HepG2 (cell line): ENCODE results near the gene TSGA10IP. TPM values are rescaled to one million over a fixed set of nuclear protein-coding genes. Genes with fewer than 3 reads are reported as not detected.

Experiments used
- ATAC-seq: fragments of 200-7000 bp; cut with Tn5 transposase; 3 replicates; pipeline ENCODE4 v1.9.1; 2020; ENCODE audit warnings: mild to moderate bottlenecking, moderate library complexity
- BruUV-seq: library from RNA; stranded (reverse); fragments of 400-500 nt; replicated peaks from 2 replicates; lab custom pipeline; 2021; lab: Mats Ljungman, UMichigan
- CTCF ChIA-PET: fragments of 300-600 bp; formaldehyde crosslinking; extraction: SDS; loops from one replicate; lab custom pipeline; 2021; ENCODE audit warnings: low total read pairs, inconsistent platforms, low intra/inter-chr PET ratio; lab: Yijun Ruan, JAX
- POLR2A ChIA-PET: fragments of 350-600 bp; sonication (Branson Sonifier 250); formaldehyde crosslinking; loops from one replicate; lab custom pipeline; 2020; ENCODE audit warnings: antibody characterized with exemption, inconsistent platforms; lab: Yijun Ruan, JAX
- DNase-seq: peaks from one replicate; pipeline ENCODE4 v3.0.0-alpha.2; 2015; ENCODE audit warnings: low spot score
- FAIRE-seq: peaks from 3 replicates; lab custom pipeline; 2011; peaks lifted over from hg19 to GRCh38; lab: Jason Lieb, UNC
- H2AFZ ChIP-seq: one replicate; pipeline ENCODE4 v1.6.1; 2011; ENCODE audit warnings: low read length, inconsistent platforms
- H3K27ac ChIP-seq: fragments of 300-600 bp; 3 replicates; pipeline ENCODE4 v1.8.0; 2011; ENCODE audit warnings: mixed run types, mild to moderate bottlenecking, mixed read lengths, low read length, inconsistent platforms; ENCODE audit not compliant: insufficient read depth; ENCODE audit errors: extremely low read length
- H3K27me3 ChIP-seq, 2 experiments: fragments of 200-600 bp in 1 of 2; 2 replicates in 1 of 2; 3 replicates in 1 of 2; pipeline versions ENCODE4 v1.6.0 to v1.8.0; 2011; ENCODE audit warnings: low read length in 2 of 2, mild to moderate bottlenecking in 2 of 2, moderate library complexity in 2 of 2, inconsistent platforms in 1 of 2; ENCODE audit not compliant: insufficient read depth in 2 of 2, control insufficient read depth in 1 of 2
- H3K36me3 ChIP-seq, 2 experiments: fragments of 200-600 bp in 1 of 2; replicated peaks in 1 of 2; 2 replicates in 1 of 2; 3 replicates in 1 of 2; pipeline versions ENCODE4 v1.5.1 to v1.8.0; 2011; ENCODE audit warnings: low read length in 2 of 2, inconsistent platforms in 1 of 2; ENCODE audit not compliant: insufficient read depth in 2 of 2, control insufficient read depth in 1 of 2
- H3K4me1 ChIP-seq: 2 replicates; pipeline ENCODE4 v1.5.1; 2012; ENCODE audit warnings: low read length, inconsistent platforms; ENCODE audit not compliant: insufficient read depth
- H3K4me2 ChIP-seq: 2 replicates; pipeline ENCODE4 v1.6.0; 2011; ENCODE audit warnings: low read depth, low read length, inconsistent platforms
- H3K4me3 ChIP-seq, 3 experiments: fragments of 200-600 bp in 1 of 3; sonication (generic), shearing (Covaris generic) in 1 of 3; replicated peaks in 1 of 3; 2 replicates each; pipeline ENCODE4 v1.5.1; 2011 to 2016; ENCODE audit warnings: low read length in 3 of 3, inconsistent platforms in 2 of 3, low read depth in 2 of 3, mild to moderate bottlenecking in 2 of 3, control low read depth in 1 of 3, mixed read lengths in 1 of 3; ENCODE audit not compliant: insufficient read depth in 1 of 3
- H3K79me2 ChIP-seq: one replicate; pipeline ENCODE4 v1.6.1; 2011; ENCODE audit warnings: low read length, inconsistent platforms; ENCODE audit not compliant: insufficient read depth
- H3K9ac ChIP-seq: 2 replicates; pipeline ENCODE4 v1.6.0; 2011; ENCODE audit warnings: mild to moderate bottlenecking, low read depth, low read length, inconsistent platforms; ENCODE audit not compliant: insufficient read depth
- H3K9me3 ChIP-seq: 2 replicates; pipeline ENCODE4 v1.5.1; 2012; ENCODE audit warnings: mild to moderate bottlenecking, low read length
- H4K20me1 ChIP-seq: 2 replicates; pipeline ENCODE4 v1.6.0; 2011; ENCODE audit warnings: inconsistent platforms, mild to moderate bottlenecking, low read length, moderate library complexity; ENCODE audit not compliant: insufficient read depth
- AHR ChIP-seq: IDR thresholded peaks from 2 replicates; pipeline ENCODE4 v1.6.1; 2018; ENCODE audit warnings: missing genetic modification reagents, missing compliant biosample characterization
- CC2D1A ChIP-seq: sonication (generic); formaldehyde crosslinking; IDR thresholded peaks from 2 replicates; pipeline ENCODE4 v1.8.1; 2023; ENCODE audit warnings: mild to moderate bottlenecking, missing genetic modification reagents
- KDM5A ChIP-seq: fragments of 200-600 bp; sonication (generic); IDR thresholded peaks from 2 replicates; pipeline ENCODE4 v1.7.0; 2018; ENCODE audit warnings: antibody characterized with exemption, mild to moderate bottlenecking, low read length, borderline replicate concordance
- RFXAP ChIP-seq: sonication (generic); formaldehyde crosslinking; IDR thresholded peaks from 2 replicates; pipeline ENCODE4 v1.4.0; 2020; ENCODE audit warnings: missing genetic modification reagents, borderline replicate concordance
- TAF1 ChIP-seq: sonication (generic); formaldehyde crosslinking; IDR thresholded peaks from 2 replicates; pipeline ENCODE4 v1.4.0; 2020; ENCODE audit warnings: missing genetic modification reagents
- ZBTB38 ChIP-seq: sonication (generic); formaldehyde crosslinking; IDR thresholded peaks from 2 replicates; pipeline ENCODE4 v1.5.1; 2020; ENCODE audit warnings: mild to moderate bottlenecking, missing genetic modification reagents
- ZMYM4 ChIP-seq: sonication (generic); formaldehyde crosslinking; IDR thresholded peaks from 2 replicates; pipeline ENCODE4 v1.8.1; 2023; ENCODE audit warnings: mild to moderate bottlenecking, missing genetic modification reagents
- ZNF317 ChIP-seq: sonication (generic); formaldehyde crosslinking; IDR thresholded peaks from 2 replicates; pipeline ENCODE4 v1.5.0; 2020; ENCODE audit warnings: mild to moderate bottlenecking, missing genetic modification reagents
- WGBS: methylation state at CpG from one replicate; pipeline ENCODE4 v1.1.6; 2017; ENCODE audit warnings: low lambda C conversion rate; 5-methylcytosine and 5-hydroxymethylcytosine counted together
- in situ Hi-C: cut with HindIII; loops from 2 replicates; pipeline ENCODE4 v1.10.0; 2017; ENCODE audit warnings: low pct_unique_long_range_greater_than_20kb; ENCODE audit not compliant: extremely low pct_ligation_motif_present
- intact Hi-C: fragments of 100-400 bp; cut with micrococcal nuclease; formaldehyde crosslinking; loops from one replicate; pipeline ENCODE4 v1.10.0; 2022; ENCODE audit not compliant: unreplicated experiment
- polyA plus RNA-seq, 8 experiments: library from polyadenylated mRNA; depleted of rRNA in 3 of 8; stranded (reverse) in 7 of 8; unstranded in 1 of 8; fragments of >200 nt; fragmentation: Illumina TruSeq in 4 of 8; extraction: Trizol in 4 of 8; gene quantifications; 2 replicates each; pipeline versions ENCODE4 v1.2.1 to v1.2.3, GENCODE V29; 2011 to 2016; ENCODE audit warnings: low read depth in 4 of 8, missing spikeins in 1 of 8, mixed read lengths in 1 of 8; ENCODE audit not compliant: insufficient read depth in 1 of 8
- total RNA-seq, 5 experiments: library from RNA; depleted of rRNA; stranded (reverse); fragments of >200 nt; fragmentation: Illumina TruSeq; extraction: Trizol; gene quantifications; 2 replicates each; pipeline ENCODE4 v1.2.3, GENCODE V29; 2016; ENCODE audit warnings: low read depth in 1 of 5
- TF ChIP-seq, protein P1 (sequence below): sonication (generic); formaldehyde crosslinking; IDR thresholded peaks from 2 replicates; pipeline ENCODE4 v1.4.0; 2020; ENCODE audit warnings: missing genetic modification reagents
- TF ChIP-seq, protein P2 (sequence below): sonication (generic); formaldehyde crosslinking; IDR thresholded peaks from 2 replicates; pipeline ENCODE4 v1.4.0; 2020; ENCODE audit warnings: mild to moderate bottlenecking, missing genetic modification reagents
- TF ChIP-seq, protein P3 (sequence below): sonication (generic); formaldehyde crosslinking; IDR thresholded peaks from 2 replicates; pipeline ENCODE4 v1.4.0; 2020; ENCODE audit warnings: mild to moderate bottlenecking, missing genetic modification reagents
- TF ChIP-seq, protein P4 (sequence below): sonication (generic); formaldehyde crosslinking; IDR thresholded peaks from 2 replicates; pipeline ENCODE4 v1.9.0; 2021; ENCODE audit warnings: mild to moderate bottlenecking, missing genetic modification reagents

Gene TSGA10IP
- total and polyA plus RNA-seq, 2 of the 13 experiments (the other 11 are each of a cell fraction or from before 2014, with no cell fraction given), result not detected

DNA sequence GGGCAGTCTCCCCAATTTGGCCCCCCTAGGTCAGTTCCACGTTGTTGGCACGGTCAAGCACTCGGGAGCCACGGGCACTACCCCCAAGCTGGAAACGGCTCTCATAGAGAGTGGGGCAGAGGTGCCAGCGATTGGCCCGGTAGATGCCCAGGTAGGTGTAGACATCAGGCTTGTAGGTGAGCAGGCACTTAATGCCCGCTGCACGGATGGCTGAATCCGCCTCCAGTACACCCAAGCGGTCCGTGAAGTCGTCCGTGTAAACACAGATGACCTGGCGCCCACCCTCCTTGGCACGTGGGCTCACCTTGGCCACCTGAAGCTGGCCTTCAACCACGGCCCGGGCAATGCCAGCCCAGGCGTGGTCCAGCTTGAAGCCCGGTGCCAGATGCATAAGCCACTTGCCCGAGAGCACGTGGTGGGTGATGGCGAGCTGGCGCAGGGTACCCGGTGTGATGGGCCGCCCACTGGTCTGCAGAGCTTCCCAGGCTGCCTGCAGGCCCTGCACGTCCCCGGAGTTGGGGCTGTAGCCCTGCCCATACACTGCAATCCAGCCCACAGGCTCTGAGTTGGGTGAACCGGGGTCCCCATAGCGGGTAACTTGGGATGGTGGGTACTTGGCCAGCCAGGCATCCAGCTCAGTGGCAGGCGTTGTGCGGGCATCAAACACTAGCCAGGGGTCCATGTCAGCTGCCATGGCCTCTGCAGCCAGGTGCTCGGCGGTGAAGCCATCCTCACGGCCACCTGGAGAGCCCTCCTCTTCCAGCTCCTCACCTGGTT, 27.7 kb upstream of the TSGA10IP start (continued):
- TF ChIP-seq, protein P1, sequence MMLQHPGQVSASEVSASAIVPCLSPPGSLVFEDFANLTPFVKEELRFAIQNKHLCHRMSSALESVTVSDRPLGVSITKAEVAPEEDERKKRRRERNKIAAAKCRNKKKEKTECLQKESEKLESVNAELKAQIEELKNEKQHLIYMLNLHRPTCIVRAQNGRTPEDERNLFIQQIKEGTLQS, result no peak
- TF ChIP-seq ZBTB38 (peak; percentile 51), RFXAP (no peak), ZNF317 (CRISPR knock-in tag) (no peak), CC2D1A (CRISPR knock-in tag) (no peak)
- TF ChIP-seq, protein P2, sequence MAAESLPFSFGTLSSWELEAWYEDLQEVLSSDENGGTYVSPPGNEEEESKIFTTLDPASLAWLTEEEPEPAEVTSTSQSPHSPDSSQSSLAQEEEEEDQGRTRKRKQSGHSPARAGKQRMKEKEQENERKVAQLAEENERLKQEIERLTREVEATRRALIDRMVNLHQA (CRISPR knock-in tag), result no peak

DNA sequence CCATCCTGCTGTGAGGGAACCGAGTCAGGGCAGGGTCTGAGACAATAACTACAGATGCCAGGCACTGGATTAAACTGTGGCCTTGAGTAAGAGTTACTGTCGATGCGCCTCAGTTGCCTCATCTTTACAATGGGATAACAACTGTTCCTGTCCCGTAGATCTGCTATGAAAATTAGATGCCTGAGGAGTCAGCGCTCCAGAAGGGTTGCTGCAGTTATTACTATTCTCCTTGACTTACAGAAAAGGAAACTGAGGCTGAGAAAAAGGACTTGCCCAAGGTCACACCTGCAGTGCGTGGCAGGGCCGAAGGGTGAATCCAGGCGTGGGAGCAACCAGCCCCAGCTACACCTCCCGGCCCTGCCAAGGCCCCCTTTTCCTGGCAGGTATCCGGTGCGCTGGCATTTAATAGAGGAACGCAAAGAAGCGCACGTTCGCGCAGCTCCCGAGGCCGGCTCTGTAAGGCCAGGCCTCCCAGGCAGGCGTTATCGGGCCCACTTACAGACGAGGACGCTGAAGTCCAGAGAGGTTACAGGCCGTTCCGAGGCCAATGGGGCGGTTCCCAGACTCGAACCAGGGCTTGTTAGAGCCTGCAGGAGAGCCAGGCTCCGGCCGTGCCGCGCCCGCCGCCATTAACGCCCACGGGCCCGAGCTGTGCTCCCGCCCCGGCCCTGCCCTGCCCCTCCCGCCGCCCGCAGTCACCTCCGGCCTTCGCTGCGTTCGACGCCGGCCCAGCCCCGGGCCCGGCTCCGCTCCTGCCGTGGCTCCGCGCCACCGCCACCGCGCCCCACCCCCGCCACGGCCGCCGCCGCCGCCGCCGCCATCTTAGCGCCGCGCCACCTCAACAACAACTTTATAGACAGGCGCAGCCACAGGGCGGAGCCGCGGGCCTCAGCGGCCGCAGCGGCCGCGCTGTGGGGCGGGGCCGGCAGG, 26.8 kb upstream of the TSGA10IP start, which contains the start of gene C11orf68:
C11orf68 (minus strand) TSS at position 852 of the 930 bp plus-strand sequence; CDS start at position 821, 31 bp downstream.
- DNase-seq (no peak), FAIRE-seq (no peak), ATAC-seq (peak; percentile 28)
- POLR2A ChIA-PET, result interaction anchor here (0.8 to 5.0 kb wide), 5 partner anchors 10 to 29 kb away, joined by 3 to 59 read pairs (median 5); partner anchors contain the start of genes CCDC85B, FIBP and FOSL1
- peaks cover 46% of the 10 kb centered on the region for H3K4me1 ChIP-seq
- H3K4me2 ChIP-seq, result peak within 1 kb of the TSS; percentile 93
- peak within 1 kb of the TSS; percentile 98 for H3K9ac ChIP-seq
- CTCF ChIA-PET, result no interaction called here
- no peak within 1 kb of the TSS for H2AFZ ChIP-seq
- no peaks in the 10 kb centered on the region for H4K20me1 ChIP-seq
- no peaks in the 10 kb centered on the region for H3K9me3 ChIP-seq
- in situ Hi-C loops, result no loop called here
- peak within 1 kb of the TSS; percentile 75 for H3K27ac ChIP-seq
- peaks cover 11% of the 10 kb centered on the region for H3K79me2 ChIP-seq
- BruUV-seq, result TSS peak; percentile 80
- no peaks in the 10 kb centered on the region for H3K27me3 ChIP-seq
- H3K36me3 ChIP-seq, result no peaks in the 10 kb centered on the region; a peak in 1 of 5 replicates
- H3K4me3 ChIP-seq, result peak within 1 kb of the TSS; percentile 88 to 98 (median 92)
- intact Hi-C loops, result loop anchor here (2.0 kb wide), 1 partner anchor 28 kb away; the partner anchor contains the start of gene CCDC85B
- 5% methylated on average over 33 of the region's 77 CpGs for WGBS
- TF ChIP-seq, protein P3, sequence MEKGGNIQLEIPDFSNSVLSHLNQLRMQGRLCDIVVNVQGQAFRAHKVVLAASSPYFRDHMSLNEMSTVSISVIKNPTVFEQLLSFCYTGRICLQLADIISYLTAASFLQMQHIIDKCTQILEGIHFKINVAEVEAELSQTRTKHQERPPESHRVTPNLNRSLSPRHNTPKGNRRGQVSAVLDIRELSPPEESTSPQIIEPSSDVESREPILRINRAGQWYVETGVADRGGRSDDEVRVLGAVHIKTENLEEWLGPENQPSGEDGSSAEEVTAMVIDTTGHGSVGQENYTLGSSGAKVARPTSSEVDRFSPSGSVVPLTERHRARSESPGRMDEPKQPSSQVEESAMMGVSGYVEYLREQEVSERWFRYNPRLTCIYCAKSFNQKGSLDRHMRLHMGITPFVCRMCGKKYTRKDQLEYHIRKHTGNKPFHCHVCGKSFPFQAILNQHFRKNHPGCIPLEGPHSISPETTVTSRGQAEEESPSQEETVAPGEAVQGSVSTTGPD (CRISPR knock-in tag), result no peak
- peak; percentile 36; the same call in 1 of the 2 replicates for TF ChIP-seq KDM5A
- no peak; the same call in 1 of the 2 replicates for TF ChIP-seq AHR (CRISPR knock-in tag)
- TF ChIP-seq, protein P4, sequence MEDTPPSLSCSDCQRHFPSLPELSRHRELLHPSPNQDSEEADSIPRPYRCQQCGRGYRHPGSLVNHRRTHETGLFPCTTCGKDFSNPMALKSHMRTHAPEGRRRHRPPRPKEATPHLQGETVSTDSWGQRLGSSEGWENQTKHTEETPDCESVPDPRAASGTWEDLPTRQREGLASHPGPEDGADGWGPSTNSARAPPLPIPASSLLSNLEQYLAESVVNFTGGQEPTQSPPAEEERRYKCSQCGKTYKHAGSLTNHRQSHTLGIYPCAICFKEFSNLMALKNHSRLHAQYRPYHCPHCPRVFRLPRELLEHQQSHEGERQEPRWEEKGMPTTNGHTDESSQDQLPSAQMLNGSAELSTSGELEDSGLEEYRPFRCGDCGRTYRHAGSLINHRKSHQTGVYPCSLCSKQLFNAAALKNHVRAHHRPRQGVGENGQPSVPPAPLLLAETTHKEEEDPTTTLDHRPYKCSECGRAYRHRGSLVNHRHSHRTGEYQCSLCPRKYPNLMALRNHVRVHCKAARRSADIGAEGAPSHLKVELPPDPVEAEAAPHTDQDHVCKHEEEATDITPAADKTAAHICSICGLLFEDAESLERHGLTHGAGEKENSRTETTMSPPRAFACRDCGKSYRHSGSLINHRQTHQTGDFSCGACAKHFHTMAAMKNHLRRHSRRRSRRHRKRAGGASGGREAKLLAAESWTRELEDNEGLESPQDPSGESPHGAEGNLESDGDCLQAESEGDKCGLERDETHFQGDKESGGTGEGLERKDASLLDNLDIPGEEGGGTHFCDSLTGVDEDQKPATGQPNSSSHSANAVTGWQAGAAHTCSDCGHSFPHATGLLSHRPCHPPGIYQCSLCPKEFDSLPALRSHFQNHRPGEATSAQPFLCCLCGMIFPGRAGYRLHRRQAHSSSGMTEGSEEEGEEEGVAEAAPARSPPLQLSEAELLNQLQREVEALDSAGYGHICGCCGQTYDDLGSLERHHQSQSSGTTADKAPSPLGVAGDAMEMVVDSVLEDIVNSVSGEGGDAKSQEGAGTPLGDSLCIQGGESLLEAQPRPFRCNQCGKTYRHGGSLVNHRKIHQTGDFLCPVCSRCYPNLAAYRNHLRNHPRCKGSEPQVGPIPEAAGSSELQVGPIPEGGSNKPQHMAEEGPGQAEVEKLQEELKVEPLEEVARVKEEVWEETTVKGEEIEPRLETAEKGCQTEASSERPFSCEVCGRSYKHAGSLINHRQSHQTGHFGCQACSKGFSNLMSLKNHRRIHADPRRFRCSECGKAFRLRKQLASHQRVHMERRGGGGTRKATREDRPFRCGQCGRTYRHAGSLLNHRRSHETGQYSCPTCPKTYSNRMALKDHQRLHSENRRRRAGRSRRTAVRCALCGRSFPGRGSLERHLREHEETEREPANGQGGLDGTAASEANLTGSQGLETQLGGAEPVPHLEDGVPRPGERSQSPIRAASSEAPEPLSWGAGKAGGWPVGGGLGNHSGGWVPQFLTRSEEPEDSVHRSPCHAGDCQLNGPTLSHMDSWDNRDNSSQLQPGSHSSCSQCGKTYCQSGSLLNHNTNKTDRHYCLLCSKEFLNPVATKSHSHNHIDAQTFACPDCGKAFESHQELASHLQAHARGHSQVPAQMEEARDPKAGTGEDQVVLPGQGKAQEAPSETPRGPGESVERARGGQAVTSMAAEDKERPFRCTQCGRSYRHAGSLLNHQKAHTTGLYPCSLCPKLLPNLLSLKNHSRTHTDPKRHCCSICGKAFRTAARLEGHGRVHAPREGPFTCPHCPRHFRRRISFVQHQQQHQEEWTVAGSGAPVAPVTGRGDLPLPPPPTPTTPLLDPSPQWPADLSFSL (CRISPR knock-in tag), result no peak
- peak; percentile 33; the same call in 1 of the 2 replicates for TF ChIP-seq TAF1 (CRISPR knock-in tag)
- no peak for TF ChIP-seq ZMYM4 (CRISPR knock-in tag)
